Left renal pelvis (tissue), 4 donors: ENCODE data around the gene INTS4. TPM values are rescaled to one million over a fixed set of nuclear protein-coding genes. Genes with fewer than 3 reads are reported as not detected.

Experiments
- polyA plus RNA-seq, 4 donors: library from polyadenylated mRNA; unstranded; fragments of 120-200 nt; gene quantifications; one replicate each; pipeline ENCODE4 v1.2.1, GENCODE V29; 2013; ENCODE audit not compliant: insufficient read length in 4 of 4

INTS4 gene
- polyA plus RNA-seq, 4 donors: 30.5 to 52.4 (median 42.9) TPM

Other genes starting within 250 kb of the INTS4 start
- 10 to 100 TPM; 62.7 to 75.9 (median 65.5) TPM for gene RSF1, start 173.9 kb downstream of the INTS4 start, polyA plus RNA-seq
- gene AAMDC, start 173.5 kb downstream of the INTS4 start, polyA plus RNA-seq: 10 to 100 TPM; 46.1 to 53.1 (median 48.2) TPM
- gene KCTD14, start 28.6 kb upstream of the INTS4 start, polyA plus RNA-seq: 10 to 100 TPM in 3 of 4 donors, 1 to 10 TPM in 1; 4.8 to 14.3 (median 13.4) TPM
- under 1 TPM; 0.15 to 0.38 (median 0.22) TPM for gene THRSP, start 69.2 kb upstream of the INTS4 start, polyA plus RNA-seq
- 100 to 1,000 TPM; 113 to 165 (median 152) TPM for gene NDUFC2, start 85.2 kb upstream of the INTS4 start, polyA plus RNA-seq
- gene ALG8, start 145.0 kb upstream of the INTS4 start, polyA plus RNA-seq: 10 to 100 TPM; 38.6 to 70.4 (median 61.9) TPM
- 1 to 10 TPM; 8.0 to 9.4 (median 8.4) TPM for gene KCTD21, start 194.0 kb upstream of the INTS4 start, polyA plus RNA-seq
- gene USP35, start 194.3 kb upstream of the INTS4 start, polyA plus RNA-seq: 1 to 10 TPM; 4.6 to 8.1 (median 5.8) TPM